Hematopoietic multipotent progenitor cell treated with erythropoietin and hydrocortisone succinate and interleukin-3 and kit ligand, for 15 days (in vitro differentiated cells): ENCODE data around the gene NEK10.

ENCODE experiments used
- DNase-seq: peaks from one replicate; pipeline ENCODE4 v3.0.0-alpha.2; 2015; ENCODE audit warnings: low spot score

Gene NEK10

DNA sequence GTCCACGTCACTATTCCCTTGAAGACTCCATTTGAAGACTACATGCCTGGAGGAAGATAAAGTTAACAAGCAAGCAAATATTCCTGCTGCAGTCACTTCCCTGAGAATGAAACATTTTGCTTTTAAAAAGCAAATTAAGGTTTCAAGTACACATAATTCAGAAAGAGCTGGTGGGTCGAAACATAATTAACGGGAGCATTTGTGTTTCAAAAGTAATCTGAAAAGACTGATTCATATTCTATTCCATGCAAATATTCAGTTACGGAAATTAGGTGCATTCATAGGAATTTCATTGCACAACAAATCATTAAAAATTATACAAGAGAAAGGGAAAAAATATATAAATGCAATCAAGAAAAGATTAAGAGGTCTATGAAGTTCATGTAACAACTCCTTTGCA, 260.9 kb downstream of the NEK10 start:
- no peak for DNase-seq

DNA sequence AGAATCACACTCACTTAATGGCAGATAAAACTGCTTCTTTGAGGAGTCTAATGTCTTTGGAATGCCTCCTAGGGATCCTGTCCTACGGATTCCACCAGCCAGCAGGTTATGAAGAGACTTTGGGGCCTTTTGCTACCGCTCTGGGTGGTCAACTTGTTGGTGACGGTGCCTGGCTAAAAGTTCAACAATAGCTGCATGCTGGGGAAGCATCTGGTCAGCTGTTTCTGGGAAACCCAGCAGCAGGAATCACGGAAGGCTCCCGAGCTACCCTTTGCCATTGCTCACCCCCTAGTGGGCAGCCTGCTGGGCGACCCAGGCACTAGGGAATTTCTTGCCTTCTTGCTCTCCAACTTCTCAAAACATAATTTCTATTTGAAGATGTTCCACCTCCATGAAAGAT, 263.3 kb downstream of the NEK10 start:
- no peak for DNase-seq

DNA sequence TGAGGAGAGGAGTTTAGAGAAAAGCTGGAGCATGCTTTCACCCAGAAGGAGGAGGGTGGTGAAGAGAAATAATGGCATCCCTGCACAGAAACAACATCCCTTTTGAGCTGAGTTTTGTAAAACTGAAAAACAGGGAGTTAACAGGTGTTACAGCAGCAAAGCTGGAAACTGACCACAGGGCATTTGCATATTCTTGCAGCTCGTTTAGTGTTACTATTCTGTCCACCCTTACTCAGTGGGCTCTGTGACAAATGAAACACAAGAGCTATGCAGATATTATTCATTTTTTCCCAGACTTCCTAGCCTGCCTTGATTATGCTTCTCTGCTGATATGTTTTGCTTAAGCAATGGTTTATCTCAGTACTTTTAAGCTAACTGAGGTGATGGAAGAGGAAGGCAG, 272.0 kb downstream of the NEK10 start:
- DNase-seq: no peak

DNA sequence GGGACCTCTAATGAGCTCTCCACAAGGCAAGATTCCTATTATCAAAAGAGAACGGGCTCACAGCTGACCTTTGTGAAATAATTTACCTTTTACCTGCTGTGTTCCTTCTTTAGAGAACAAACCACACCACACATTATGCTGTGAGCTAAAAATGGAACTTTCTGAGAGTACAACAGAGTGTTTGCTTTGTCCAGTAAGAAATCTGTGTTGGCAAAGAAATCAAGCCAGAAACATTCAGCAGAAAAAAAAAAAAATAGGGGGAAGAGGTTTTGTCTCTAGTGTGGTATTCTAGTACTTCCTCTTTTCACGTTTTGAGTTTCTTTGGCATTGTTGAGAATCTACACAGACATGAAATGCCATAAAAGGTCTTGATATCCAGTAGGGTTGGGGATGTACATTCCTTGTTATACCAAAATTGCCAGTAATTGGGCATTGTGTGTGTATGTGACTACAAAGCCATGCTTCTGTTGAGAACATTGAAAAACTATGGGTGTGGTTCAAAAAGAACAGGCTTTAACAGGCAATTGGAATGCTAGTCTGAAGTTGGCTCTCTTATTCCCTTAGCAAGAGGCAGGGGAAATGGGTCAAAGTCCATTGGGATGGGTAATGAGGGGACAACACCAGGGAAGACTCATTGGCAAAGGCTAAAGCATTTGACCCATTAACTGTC, 273.5 kb downstream of the NEK10 start:
- DNase-seq: no peak

DNA sequence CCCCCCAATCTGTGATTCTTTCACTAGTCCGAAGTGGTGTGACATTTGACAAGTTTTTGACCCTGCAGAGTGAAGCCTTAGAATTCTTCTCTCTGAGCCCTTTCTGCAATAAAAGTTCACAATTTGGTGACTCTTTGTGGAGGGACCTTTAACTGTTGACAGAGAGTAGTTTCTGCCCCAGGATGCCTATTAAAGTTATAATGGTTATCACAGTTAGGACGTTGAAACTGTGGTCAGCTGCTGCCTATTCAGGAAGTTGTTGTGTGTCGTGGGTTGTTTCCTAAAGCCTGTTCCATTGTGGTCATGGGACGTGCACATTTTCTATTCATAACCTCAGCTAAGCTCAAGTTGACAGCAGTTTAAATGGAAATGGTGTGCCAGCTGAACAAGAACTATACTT, 274.5 kb downstream of the NEK10 start:
- no peak for DNase-seq

DNA sequence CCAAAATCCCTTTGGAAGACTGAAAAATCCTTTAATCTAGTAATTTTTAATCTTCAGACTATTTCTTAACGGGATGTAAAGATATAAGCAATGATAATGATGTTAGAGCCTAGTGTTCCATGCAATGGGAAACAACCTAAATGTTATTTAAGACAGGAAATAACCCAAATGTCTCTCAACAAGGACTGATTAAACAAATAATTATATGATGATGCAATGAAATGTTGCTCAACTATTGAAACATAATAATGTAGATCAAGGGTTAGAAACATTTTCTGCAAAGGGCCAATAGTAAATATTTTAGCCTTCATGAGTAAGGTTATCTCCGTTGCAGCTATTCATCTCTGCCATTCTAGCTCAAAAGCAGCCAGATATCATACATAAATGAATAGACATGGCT, 275.4 kb downstream of the NEK10 start:
- DNase-seq: no peak

DNA sequence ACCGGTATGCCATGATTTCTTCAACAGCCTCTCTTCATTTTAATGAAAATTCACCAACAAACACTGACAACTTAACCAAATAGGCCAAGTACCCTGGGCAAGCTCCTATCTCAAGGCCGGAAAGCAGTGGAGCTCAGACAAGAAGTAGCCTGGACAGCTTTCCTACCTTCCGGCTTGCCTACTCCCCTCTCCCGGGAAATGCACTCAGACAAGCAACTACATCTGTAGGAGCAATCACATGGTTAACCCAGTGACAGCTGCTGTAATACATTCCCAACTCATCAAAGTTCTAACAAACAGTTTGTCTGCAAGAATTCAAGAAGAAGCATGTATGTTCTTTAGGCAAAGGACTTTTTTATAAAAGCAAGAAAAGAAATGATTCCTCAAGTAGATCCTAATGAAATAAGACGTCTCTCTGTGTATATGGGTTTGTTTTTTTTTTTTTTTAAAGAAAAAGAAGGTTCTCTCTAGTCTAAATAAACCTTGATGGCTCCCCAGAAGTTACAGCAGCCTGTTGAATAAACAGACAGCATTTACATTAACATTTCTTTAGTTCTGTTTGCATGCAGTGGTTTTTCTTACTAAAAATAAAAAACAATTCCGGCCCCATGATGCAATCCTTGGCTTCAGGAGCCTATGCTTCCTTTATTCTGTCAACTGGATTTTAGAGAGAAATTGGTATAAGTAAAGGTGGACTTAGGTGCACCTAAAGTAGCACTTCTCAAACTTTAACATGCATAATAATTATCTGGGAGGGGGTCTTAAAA, 278.7 kb downstream of the NEK10 start:
- no peak for DNase-seq

DNA sequence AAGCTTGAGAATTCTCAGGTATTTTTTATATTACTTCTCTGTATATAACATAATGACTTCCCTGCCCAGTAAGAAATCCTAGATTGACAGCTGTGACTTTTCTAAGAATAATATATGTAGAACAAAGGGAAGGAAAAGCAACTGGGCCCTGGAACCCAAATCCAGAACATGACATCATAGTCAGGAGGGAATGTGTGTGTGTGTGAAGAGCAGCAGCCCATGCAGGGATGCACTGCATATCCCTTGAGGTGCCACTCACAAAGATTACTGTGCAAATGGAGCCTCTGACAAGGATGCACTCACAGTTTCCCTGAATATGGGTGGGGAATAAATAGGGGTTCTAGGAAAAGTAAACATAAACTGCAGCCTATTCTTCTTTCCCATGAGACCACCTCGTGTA, 279.5 kb downstream of the NEK10 start:
- DNase-seq: no peak

DNA sequence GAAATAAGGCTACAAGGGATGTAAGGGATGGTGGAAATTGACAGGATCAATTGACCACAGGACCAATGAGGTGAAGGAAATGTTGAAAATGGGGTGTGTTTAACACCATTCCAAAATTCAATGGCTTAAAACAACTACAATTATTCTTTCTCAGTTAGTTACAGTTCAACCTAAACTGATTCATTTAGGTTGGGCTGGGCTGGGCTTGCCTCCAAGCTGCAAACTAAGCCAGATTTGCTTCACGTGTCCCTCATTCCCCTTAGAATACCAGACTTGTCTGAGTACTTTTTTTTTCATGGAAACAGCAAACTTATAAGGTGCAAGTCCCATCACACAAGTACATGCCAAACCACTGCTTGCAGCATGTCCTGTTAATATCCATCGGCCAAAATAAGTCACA, 280.1 kb downstream of the NEK10 start:
- DNase-seq: no peak

DNA sequence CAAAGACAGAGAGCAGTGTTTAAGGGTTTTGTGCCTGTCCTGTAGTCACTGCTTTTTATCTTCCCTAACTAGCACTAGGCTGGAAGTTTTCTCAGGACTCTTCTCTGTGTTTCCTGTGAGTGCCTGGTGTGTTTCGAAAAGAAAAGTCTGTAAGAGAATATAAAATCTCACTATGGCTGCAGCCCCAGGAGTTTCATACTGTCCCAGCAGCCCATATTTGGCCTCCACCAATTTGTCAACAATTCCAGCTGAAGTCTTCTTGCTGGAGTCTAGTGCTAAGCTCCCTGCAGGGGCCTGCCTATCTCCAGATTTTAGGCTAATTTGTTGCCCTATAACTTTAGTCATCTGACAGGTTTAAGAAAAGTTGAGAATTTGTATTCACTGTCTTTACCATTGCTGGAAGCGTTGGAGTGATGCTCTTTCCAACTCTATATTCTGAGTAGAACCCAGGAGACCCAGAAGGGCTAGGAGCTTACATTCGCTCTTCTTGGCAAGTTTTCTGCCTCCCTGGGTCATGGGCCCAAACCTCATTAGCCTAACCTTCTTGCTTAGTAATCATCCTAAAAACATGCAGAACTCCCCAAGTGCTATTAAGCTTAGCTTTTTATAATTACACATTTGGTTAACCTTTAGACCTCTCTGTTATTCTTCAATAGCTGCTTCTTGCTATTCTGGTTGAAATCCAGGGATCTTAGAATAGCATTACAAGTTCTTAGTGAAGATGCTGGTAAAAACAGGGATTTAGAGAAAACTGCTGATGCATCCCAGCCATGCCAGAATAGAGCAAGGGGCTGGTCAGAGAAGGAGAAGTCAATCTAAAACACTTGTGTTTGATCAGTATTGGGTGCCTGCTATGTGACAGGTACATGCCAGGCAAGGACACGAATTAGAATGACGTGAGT, 283.1 kb downstream of the NEK10 start:
- no peak for DNase-seq

DNA sequence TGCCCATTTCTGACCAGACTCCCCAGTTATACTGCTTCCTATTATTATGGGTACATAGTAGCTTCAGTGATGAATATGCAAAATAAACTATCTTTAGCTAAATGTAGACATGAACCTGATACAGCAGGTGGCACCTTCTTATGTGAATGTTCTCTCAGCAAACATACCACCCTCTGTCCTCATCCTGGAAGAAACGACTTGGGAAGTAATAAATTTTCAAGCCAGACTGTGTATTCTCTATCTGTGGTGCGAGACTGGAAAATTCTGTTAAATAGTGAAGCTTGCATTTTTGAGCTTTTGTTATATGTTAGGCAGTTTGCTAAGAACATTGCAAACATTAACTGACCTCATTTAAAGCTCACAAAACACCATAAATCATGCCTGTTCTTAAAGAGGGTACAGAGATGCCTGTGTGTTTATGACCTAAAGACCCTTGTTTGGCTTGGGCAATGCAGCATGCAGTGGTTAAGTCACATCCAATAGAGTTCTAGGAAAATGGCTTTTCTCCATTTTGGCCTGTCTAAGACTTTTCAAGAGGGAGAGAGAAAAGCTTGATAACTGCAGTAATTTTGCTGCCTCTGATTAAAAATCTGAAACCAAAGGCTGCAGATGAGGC, 287.1 kb downstream of the NEK10 start:
- no peak for DNase-seq

DNA sequence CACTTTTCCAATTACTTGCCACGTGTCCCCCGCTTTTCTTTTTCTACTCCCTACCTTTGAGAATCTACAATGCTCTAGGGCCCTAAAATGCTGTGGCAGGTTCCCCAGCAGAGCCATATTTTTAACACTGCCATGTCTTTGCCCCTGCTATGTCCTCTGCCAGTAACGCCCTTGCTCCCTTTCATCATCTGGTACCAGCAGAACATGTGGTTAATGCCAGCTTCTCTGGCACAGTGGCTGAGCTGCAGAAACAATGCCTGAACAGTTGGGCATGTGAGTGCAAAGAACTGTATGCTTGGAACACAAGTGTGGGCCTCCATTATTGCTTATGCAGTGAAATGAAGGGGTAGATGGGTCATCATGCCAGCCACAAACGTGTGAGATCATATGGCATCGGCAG, 287.6 kb downstream of the NEK10 start:
- DNase-seq: no peak

DNA sequence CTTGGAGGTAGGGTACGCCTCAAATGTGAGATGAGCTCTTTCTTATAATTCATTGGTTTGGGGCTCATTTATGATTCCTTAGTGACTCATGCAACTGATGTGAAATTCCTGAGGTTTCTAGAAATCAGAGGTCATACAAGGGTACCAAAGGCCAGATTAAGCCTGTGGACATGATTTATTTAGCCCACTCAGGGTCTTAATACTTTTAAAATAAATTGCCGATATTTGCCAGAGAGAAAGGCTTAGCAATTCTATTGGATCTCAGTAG, 289.0 kb downstream of the NEK10 start:
- no peak for DNase-seq

DNA sequence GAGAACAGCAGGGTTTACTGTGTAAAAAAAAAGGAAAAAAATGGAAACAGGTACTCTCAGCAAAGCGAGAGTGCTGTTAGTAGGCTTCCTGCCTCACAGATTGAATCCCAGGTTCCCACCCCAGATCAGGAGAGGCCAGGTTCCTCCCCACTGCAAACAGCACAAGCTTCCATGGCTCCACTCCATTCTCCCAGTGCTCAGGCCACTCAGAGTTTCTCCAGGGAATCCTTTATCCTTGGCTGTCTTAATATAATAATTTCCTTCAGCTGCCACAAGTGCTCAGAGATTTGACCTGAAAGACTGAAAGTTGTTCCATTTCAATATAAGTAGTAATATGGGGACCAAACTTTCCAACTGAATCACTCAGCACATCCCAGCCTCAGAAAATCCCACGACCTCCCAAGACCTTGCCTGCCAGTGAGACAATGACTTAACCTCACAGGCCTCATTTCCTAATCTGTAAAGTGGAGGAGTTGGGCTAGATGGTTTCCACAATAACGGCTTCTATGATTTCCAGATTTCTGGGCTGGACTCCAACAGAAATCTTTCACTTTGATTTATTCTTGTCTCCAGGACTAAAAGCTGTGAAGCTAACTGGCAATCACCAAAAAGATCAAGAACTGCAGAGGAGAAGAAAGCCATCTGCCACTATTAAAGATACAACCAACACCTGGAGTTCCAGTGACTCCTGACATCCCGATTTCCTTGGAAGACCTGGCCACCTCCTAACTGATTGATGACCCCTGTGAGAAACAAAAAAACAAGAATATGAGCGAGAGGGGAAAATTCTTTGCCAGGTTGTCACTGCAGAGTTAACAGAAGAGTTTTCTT, 289.5 kb downstream of the NEK10 start:
- DNase-seq: no peak

DNA sequence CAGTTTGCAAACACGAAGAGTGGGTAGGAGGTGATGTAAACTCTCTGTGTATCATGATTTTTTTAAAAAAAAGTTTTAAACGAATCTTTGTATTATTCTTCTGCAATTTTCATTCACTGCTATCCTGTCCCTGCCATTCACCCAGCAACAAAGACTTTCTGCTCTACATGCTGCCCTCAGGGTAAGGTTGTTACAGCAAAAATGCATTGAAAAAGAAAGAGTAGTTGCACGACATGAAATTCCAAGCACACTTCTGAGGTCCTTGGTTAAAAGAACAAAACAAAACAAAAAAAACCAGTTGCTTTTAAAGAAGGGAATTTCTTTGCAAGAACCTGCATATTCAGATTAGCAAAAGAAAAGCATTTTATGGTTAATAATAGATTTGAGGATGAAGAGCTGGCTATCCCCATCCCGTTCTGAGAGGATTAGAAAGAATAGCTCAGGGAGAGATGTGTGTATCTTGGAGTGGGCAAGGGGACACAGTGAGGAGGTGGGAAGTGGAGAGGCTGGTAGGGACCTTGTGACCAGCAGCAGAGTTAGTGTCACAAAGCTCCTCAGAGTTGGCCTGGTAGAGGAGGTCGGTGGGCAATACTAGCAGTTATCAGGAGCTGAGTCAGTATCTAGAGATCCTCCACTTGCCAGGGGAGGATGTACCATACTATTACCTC, 290.8 kb downstream of the NEK10 start:
- no peak for DNase-seq

DNA sequence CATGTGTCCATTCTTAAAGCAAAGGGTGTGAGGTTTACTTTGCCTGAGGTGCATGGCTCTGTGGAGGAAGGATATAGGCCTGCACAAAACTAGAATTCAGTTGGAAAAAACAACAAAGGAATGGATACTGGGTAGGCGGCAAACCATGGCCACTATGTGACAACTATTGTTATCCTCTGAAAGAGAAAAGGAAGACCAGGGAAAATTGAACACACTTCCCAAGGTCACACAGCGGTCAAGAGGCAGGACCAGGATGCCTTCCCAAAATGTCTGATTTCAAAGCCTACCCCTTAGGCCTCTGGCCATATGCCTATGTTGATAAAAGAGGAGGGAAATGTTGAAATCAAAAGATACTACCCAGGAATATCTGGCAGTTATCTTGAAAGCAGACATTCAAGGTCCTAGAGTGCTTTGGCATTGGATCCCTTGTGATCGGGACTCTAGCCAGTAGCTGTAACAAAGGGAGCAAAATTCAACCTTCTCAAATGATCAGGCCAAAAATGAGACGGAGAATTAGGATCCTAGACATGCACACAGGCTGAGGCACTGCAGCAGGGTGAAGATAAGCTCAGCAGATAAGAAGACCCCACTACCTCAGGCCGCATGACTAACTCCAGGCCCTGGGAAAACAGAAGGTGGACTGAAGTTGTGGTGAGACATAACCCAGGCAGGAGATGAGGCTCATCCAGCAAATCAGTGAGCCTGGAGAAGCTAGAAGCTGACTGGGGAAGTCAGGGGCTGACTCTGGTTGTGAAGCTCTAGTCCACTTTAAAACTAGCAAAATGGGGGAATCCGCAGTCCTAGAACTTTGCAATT, 292.2 kb downstream of the NEK10 start:
- DNase-seq: no peak

DNA sequence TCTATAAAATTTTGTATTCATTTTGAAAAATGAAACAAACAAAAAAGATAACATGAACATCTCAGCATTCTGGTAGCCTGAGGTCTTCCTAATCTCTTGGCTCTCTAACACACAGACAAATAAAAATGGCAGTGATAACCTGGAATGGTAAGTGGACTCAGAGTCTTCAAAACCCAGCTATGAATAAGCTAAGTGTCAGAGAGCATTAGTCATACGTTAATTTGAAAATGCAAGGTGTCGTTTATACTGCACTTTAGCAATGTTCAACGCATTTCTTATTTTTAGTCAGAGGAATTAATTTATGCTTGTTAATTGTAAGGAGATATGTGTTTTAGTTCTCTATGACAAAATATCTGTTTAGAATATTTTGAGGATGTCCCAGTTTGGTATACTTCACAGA, 294.3 kb downstream of the NEK10 start:
- no peak for DNase-seq

DNA sequence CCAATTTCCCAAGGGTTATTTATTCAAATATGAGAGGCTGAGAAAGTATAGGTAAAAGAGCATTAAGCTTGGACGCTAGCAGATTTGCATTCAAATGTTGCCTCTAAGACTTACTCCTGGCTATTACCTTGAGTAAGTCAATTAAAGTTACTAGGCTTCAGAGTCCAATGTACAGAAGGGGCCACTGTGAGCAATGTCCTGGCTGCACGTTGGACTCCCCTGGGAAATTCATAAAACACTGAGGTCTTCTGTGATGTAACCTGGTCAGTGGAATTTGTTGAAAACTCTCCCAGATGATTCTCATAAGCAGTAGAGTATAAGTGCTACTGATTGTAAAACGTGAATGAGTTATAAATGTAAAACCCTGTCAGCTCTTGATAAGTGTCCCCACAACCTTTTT, 295.3 kb downstream of the NEK10 start:
- no peak for DNase-seq

DNA sequence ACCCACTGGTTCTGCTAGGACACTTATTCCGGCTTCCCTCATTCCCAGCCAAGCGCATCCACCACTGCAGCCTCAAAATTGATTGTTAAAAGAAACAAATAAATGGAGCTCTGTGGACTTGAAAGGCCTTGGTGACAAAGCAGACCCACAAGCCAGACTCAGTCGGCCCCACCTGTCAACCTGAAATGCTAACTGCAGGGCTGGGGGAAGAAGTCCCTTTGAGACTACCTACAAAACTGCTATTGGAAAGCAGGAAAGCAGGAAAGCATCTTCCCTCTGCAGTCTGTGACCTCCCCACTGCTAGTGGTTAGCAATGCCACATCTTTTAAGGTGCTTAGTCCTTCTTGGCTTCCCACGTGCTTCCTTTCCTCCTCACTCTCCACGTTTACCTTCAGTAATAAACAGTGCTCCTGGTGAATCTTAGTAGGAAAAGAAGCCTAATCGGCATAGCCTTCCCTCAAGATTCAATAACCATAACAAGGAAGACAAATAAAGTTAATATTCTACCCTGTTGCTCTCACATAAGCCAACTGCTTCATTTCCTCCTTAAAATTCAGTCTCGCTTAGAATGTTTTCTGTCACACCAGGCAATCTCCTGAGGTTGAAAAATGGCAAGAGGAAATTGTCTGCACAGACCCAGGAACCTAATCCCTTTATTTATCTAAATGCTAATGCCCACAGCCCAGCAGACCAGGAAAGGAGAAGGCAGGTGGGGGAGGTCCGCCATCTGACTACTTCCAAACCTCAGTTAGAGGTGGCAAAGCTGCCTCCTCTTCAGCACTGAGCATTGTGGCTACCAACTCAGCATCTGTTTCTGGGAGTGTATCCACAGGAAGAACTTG, 296.2 kb downstream of the NEK10 start:
- no peak for DNase-seq
